ENCODE measurements around the gene YEATS2.

Gene YEATS2

DNA sequence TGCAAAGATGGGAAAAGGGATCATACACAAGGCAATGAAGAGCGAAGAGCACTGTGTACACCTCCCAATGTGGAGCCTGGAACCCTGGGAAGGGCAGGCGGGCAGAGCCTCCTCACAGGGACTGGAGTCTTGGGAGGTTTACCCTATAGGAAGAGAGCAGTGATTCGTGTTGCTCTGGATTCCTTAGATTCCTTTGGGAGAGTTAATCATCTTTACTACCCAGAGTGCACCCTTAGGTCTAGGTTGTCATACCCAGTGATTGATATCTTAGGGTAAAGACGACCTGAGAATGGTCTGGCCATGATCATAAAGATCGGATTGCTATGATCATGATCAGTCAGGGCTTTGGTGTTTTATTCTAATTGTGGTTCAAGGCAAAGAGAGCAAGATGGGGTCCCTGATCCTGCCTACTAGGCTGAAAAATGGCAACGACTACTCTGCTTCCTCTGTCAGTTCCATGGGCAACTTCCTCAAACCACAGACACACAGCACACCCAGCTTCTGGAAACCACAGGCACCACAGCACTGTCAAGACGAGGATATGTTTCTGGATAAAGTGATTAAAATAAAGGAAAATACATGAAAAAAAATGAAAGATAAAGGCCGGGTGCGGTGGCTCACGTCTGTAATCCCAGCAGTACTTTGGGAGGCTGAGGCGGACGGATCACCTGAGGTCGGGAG is 148.2 kb downstream of the YEATS2 start:
- no peak for DNase-seq

DNA sequence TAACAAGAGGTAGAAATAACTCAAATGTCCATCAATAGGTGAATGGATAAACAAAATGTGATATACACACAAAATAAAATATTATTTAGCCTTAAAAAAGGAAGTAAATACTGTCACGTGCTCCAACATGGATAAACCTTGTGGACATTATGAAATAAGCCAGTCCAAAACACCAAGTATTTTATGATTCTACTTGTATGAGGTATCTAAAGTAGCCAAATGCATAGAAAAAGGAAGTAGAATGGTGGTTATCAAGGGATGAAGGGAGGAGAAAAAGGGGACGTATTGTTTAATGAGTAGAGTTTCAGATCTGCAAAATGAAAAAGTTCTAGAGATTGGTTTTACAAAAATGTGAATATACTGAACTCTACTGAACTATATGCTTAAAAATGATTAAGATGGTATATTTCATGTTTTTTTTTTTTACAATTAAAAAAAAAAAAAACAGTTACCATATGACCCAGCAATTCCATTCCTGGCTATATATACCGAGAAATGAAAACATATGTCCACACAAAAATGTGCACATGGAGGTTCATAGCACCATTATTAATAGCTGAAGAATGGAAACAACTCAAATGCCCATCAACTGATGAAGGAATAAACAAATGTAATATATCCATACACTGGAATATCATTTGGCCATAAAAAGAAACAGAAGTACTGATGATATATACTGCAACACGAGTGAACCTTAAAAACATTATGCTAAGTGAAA is 156.9 kb downstream of the YEATS2 start:
- no peak for DNase-seq

- DNase-seq: no peak
Measured at GRCh38 chr3:183857863-183858262, 160.3 kb downstream of the YEATS2 start.

Measured in CD4-positive, alpha-beta T cell treated with Interleukin-21 for 1 hour (primary cell).